SU-DHL-6 (cell line): ENCODE measurements around the gene B2M.
A peak's percentile ranks its signal among the peaks of the same experiment; 100 is the strongest.

Source experiments
- H2AFZ ChIP-seq: fragments of 200-600 bp; sonication (generic); 2 replicates; pipeline ENCODE4 v1.6.1; 2014; ENCODE audit warnings: low read depth, mild to moderate bottlenecking, moderate library complexity, mixed read lengths, antibody characterized with exemption, low read length; ENCODE audit not compliant: severe bottlenecking
- H3F3A ChIP-seq: fragments of 200-600 bp; shearing (Covaris generic); 2 replicates; pipeline ENCODE4 v1.6.0; 2016; ENCODE audit warnings: antibody characterized with exemption, mild to moderate bottlenecking; ENCODE audit not compliant: insufficient read depth
- H3K27ac ChIP-seq: fragments of 200-600 bp; sonication (generic); 2 replicates; pipeline ENCODE4 v1.5.1; 2016; ENCODE audit warnings: low read depth, mild to moderate bottlenecking, low read length, moderate library complexity, mixed read lengths
- H3K27me3 ChIP-seq: fragments of 200-600 bp; sonication (generic), shearing (Covaris generic); 2 replicates; pipeline ENCODE4 v1.6.0; 2014; ENCODE audit warnings: mild to moderate bottlenecking, low read length
- H3K36me3 ChIP-seq: fragments of 200-600 bp; sonication (generic); 2 replicates; pipeline ENCODE4 v1.6.1; 2014; ENCODE audit warnings: mild to moderate bottlenecking, low read length, mixed read lengths
- H3K4me2 ChIP-seq: fragments of 300-600, 200-600 bp; shearing (Covaris generic), sonication (generic); 2 replicates; pipeline ENCODE4 v1.6.0; 2014; ENCODE audit warnings: low read length, low read depth, mild to moderate bottlenecking; ENCODE audit not compliant: poor library complexity, severe bottlenecking
- H3K4me3 ChIP-seq: fragments of 200-600 bp; sonication (generic); 2 replicates; pipeline ENCODE4 v1.5.1; 2014; ENCODE audit warnings: antibody characterized with exemption, low read length, mild to moderate bottlenecking, mixed read lengths; ENCODE audit not compliant: insufficient read depth, poor library complexity, severe bottlenecking
- H3K79me2 ChIP-seq: fragments of 200-600 bp; sonication (generic); 2 replicates; pipeline ENCODE4 v1.6.1; 2014; ENCODE audit warnings: mild to moderate bottlenecking, low read length, moderate library complexity; ENCODE audit not compliant: insufficient read depth
- H3K9ac ChIP-seq: fragments of 200-600 bp; sonication (generic); 2 replicates; pipeline ENCODE4 v1.7.0; 2014; ENCODE audit warnings: mild to moderate bottlenecking, low read length
- H3K9me2 ChIP-seq: fragments of 200-600 bp; sonication (generic); replicated peaks from 2 replicates; pipeline ENCODE4 v1.6.1; 2014; ENCODE audit warnings: low read length; ENCODE audit not compliant: insufficient read depth
- H3K9me3 ChIP-seq: fragments of 200-600 bp; sonication (generic); 2 replicates; pipeline ENCODE4 v1.6.1; 2014; ENCODE audit warnings: low read length, mixed read lengths; ENCODE audit not compliant: insufficient read depth
- H4K20me1 ChIP-seq: fragments of 200-600 bp; sonication (generic); 2 replicates; pipeline ENCODE4 v1.6.1; 2014; ENCODE audit warnings: low read depth, mild to moderate bottlenecking, antibody characterized with exemption, low read length, moderate library complexity, mixed read lengths
- EZH2phosphoT487 ChIP-seq: fragments of 200-600 bp; sonication (generic), shearing (Covaris generic); conservative IDR thresholded peaks from 2 replicates; pipeline ENCODE4 v1.6.1; 2018; ENCODE audit warnings: mild to moderate bottlenecking, antibody characterized with exemption, low read length, moderate library complexity, mixed read lengths
- TF ChIP-seq, protein P1 (sequence below): fragments of 200-600 bp; sonication (generic); IDR thresholded peaks from one replicate; pipeline ENCODE4 v1.5.1; 2017; ENCODE audit warnings: antibody characterized with exemption, mild to moderate bottlenecking, low read length, moderate library complexity; ENCODE audit not compliant: insufficient read depth, poor library complexity, severe bottlenecking

The B2M gene

DNA sequence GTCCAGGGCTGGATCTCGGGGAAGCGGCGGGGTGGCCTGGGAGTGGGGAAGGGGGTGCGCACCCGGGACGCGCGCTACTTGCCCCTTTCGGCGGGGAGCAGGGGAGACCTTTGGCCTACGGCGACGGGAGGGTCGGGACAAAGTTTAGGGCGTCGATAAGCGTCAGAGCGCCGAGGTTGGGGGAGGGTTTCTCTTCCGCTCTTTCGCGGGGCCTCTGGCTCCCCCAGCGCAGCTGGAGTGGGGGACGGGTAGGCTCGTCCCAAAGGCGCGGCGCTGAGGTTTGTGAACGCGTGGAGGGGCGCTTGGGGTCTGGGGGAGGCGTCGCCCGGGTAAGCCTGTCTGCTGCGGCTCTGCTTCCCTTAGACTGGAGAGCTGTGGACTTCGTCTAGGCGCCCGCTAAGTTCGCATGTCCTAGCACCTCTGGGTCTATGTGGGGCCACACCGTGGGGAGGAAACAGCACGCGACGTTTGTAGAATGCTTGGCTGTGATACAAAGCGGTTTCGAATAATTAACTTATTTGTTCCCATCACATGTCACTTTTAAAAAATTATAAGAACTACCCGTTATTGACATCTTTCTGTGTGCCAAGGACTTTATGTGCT, 527 bp downstream of the B2M start:
- Histone ChIP-seq H3K9me3 (no peaks in the 10 kb centered on the region), H3K36me3 (peaks cover 22% of the 10 kb centered on the region), H3F3A (peaks cover 50% of the 10 kb centered on the region), H4K20me1 (peaks cover 27% of the 10 kb centered on the region), H3K27ac (peak overlapping the region; percentile 85), H3K4me3 (peak overlapping the region; percentile 88), H3K4me2 (peak overlapping the region; percentile 72), H3K9ac (peak overlapping the region; percentile 94), H2AFZ (no peak overlapping the region), H3K9me2 (no peaks in the 10 kb centered on the region), H3K79me2 (peaks cover 43% of the 10 kb centered on the region), H3K27me3 (no peaks in the 10 kb centered on the region)
- TF ChIP-seq, protein P1, sequence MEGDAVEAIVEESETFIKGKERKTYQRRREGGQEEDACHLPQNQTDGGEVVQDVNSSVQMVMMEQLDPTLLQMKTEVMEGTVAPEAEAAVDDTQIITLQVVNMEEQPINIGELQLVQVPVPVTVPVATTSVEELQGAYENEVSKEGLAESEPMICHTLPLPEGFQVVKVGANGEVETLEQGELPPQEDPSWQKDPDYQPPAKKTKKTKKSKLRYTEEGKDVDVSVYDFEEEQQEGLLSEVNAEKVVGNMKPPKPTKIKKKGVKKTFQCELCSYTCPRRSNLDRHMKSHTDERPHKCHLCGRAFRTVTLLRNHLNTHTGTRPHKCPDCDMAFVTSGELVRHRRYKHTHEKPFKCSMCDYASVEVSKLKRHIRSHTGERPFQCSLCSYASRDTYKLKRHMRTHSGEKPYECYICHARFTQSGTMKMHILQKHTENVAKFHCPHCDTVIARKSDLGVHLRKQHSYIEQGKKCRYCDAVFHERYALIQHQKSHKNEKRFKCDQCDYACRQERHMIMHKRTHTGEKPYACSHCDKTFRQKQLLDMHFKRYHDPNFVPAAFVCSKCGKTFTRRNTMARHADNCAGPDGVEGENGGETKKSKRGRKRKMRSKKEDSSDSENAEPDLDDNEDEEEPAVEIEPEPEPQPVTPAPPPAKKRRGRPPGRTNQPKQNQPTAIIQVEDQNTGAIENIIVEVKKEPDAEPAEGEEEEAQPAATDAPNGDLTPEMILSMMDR: no peak
- no peak for TF ChIP-seq EZH2phosphoT487

DNA sequence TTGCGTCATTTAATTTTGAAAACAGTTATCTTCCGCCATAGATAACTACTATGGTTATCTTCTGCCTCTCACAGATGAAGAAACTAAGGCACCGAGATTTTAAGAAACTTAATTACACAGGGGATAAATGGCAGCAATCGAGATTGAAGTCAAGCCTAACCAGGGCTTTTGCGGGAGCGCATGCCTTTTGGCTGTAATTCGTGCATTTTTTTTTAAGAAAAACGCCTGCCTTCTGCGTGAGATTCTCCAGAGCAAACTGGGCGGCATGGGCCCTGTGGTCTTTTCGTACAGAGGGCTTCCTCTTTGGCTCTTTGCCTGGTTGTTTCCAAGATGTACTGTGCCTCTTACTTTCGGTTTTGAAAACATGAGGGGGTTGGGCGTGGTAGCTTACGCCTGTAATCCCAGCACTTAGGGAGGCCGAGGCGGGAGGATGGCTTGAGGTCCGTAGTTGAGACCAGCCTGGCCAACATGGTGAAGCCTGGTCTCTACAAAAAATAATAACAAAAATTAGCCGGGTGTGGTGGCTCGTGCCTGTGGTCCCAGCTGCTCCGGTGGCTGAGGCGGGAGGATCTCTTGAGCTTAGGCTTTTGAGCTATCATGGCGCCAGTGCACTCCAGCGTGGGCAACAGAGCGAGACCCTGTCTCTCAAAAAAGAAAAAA, 1.2 kb downstream of the B2M start:
- Histone ChIP-seq H3K9me3 (no peaks in the 10 kb centered on the region), H3K36me3 (peaks cover 29% of the 10 kb centered on the region), H3K9ac (peak overlapping the region; percentile 94), H3K4me3 (peak overlapping the region; percentile 88), H3K9me2 (no peaks in the 10 kb centered on the region), H4K20me1 (peaks cover 27% of the 10 kb centered on the region), H3K27ac (peak overlapping the region; percentile 85), H2AFZ (no peak overlapping the region), H3K4me2 (peak overlapping the region; percentile 72), H3F3A (peaks cover 57% of the 10 kb centered on the region), H3K27me3 (no peaks in the 10 kb centered on the region), H3K79me2 (peaks cover 43% of the 10 kb centered on the region)
- TF ChIP-seq, protein P1: no peak
- no peak for TF ChIP-seq EZH2phosphoT487

DNA sequence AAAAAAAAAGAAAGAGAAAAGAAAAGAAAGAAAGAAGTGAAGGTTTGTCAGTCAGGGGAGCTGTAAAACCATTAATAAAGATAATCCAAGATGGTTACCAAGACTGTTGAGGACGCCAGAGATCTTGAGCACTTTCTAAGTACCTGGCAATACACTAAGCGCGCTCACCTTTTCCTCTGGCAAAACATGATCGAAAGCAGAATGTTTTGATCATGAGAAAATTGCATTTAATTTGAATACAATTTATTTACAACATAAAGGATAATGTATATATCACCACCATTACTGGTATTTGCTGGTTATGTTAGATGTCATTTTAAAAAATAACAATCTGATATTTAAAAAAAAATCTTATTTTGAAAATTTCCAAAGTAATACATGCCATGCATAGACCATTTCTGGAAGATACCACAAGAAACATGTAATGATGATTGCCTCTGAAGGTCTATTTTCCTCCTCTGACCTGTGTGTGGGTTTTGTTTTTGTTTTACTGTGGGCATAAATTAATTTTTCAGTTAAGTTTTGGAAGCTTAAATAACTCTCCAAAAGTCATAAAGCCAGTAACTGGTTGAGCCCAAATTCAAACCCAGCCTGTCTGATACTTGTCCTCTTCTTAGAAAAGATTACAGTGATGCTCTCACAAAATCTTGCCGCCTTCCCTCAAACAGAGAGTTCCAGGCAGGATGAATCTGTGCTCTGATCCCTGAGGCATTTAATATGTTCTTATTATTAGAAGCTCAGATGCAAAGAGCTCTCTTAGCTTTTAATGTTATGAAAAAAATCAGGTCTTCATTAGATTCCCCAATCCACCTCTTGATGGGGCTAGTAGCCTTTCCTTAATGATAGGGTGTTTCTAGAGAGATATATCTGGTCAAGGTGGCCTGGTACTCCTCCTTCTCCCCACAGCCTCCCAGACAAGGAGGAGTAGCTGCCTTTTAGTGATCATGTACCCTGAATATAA, 2.0 kb downstream of the B2M start:
- H3K9me2 ChIP-seq: no peaks in the 10 kb centered on the region
- H3K9ac ChIP-seq: peak overlapping the region; percentile 94
- H3K27ac ChIP-seq: peak overlapping the region; percentile 85
- peaks cover 36% of the 10 kb centered on the region for H3K36me3 ChIP-seq
- no peaks in the 10 kb centered on the region for H3K9me3 ChIP-seq
- H3K4me2 ChIP-seq: peak overlapping the region; percentile 72
- H3K4me3 ChIP-seq: peak overlapping the region; percentile 88
- H2AFZ ChIP-seq: no peak overlapping the region
- H4K20me1 ChIP-seq: peaks cover 27% of the 10 kb centered on the region
- H3K27me3 ChIP-seq: no peaks in the 10 kb centered on the region
- peaks cover 43% of the 10 kb centered on the region for H3K79me2 ChIP-seq
- H3F3A ChIP-seq: peaks cover 65% of the 10 kb centered on the region
- TF ChIP-seq EZH2phosphoT487: no peak
- TF ChIP-seq, protein P1: peak; percentile 23
